Activated T-helper 1 cell treated with anti-CD3 and anti-CD28 coated beads, Interleukin-12 subunit alpha, Interleukin-12 subunit beta, Interleukin-2, Interleukin-4 antibody, amounts not matched to agents 30 ng/mL and 10 ng/mL and 1 ng/mL, durations not matched to agents 14 hours and 24 hours and 36 hours (primary cell): ENCODE measurements around the gene LGSN. TPM values are rescaled to one million over a fixed set of nuclear protein-coding genes. Genes with fewer than 3 reads are reported as not detected.
"Not testable (repeated sequence)": the region's sequence is repeated elsewhere in the genome, so short reads cannot be mapped to it uniquely, and the experiment has no call there.

Experiments used
- DNase-seq: peaks from one replicate; pipeline ENCODE4 v3.0.0; 2021; ENCODE audit warnings: low spot score
- H3K27ac Mint-ChIP-seq: one replicate; pipeline ENCODE4 v1.8.0; 2021; ENCODE audit warnings: mild to moderate bottlenecking, mixed read lengths
- H3K27me3 Mint-ChIP-seq: one replicate; pipeline ENCODE4 v1.8.0; 2022; ENCODE audit warnings: mild to moderate bottlenecking, moderate library complexity, mixed read lengths; ENCODE audit not compliant: insufficient read depth
- H3K36me3 Mint-ChIP-seq: one replicate; pipeline ENCODE4 v1.8.0; 2021; ENCODE audit warnings: low read depth, mixed read lengths
- H3K4me1 Mint-ChIP-seq: one replicate; pipeline ENCODE4 v1.8.0; 2021; ENCODE audit warnings: low read depth, mixed read lengths
- H3K4me3 Mint-ChIP-seq: one replicate; pipeline ENCODE4 v1.8.0; 2021; ENCODE audit warnings: mild to moderate bottlenecking, moderate library complexity, mixed read lengths
- H3K9me3 Mint-ChIP-seq: one replicate; pipeline ENCODE4 v1.8.0; 2021; ENCODE audit warnings: mixed read lengths
- intact Hi-C: fragments of 100-400 bp; cut with micrococcal nuclease; formaldehyde crosslinking; loops from one replicate; pipeline ENCODE4 v1.15.1; 2024
- total RNA-seq: library from RNA; stranded (reverse); gene quantifications from 2 replicates; pipeline ENCODE4 v1.2.3, GENCODE V29; 2022

The LGSN gene
- total RNA-seq, 1 donor from 2014 or later: not detected

DNA sequence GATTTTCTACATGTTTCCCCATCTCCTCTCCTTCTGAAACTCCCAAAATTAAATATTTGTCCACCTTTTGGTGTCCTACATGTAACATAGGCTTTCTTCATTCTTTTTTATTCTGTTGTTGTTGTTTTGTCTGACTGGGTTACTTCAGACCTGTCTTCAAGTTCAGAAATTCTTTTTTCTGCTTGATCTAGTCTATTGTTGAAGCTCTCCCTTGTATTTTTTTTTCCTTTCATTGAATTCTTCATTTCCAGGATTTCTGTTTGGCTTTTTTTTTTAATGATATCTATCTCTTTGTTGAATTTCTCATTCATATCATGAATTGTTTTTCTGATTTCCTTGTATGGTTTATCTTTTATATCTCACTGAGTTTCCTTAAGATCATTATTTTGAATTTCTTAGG lies 20.6 kb upstream of the LGSN start:
- no peaks in the 10 kb centered on the region for H3K36me3 Mint-ChIP-seq
- no peaks in the 10 kb centered on the region for H3K27me3 Mint-ChIP-seq
- no peak overlapping the region for H3K4me3 Mint-ChIP-seq
- H3K27ac Mint-ChIP-seq: no peak overlapping the region
- H3K4me1 Mint-ChIP-seq: no peaks in the 10 kb centered on the region
- intact Hi-C loops: no loop called here
- DNase-seq: no peak
- peaks cover 6% of the 10 kb centered on the region for H3K9me3 Mint-ChIP-seq

DNA sequence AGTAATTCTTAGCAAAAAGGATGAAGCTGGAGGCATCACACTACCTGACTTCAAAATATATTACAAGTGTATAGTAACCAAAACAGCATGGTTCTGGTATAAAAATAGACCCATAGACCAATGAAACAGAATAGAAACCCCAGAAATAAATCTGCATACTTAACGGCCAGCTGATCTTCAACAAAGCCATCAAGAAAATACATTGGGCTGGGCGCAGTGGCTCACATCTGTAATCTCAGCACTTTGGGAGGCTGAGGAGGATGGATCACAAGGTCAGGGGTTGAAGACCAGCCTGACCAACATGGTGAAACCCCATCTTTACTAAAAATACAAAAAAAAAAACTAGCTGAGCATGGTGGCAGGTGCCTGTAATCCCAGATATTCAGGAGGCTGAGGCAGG lies 14.9 kb upstream of the LGSN start:
- H3K27ac Mint-ChIP-seq, intact Hi-C loops, H3K9me3 Mint-ChIP-seq, H3K27me3 Mint-ChIP-seq, H3K36me3 Mint-ChIP-seq, H3K4me1 Mint-ChIP-seq, DNase-seq, H3K4me3 Mint-ChIP-seq: not testable (repeated sequence)

DNA sequence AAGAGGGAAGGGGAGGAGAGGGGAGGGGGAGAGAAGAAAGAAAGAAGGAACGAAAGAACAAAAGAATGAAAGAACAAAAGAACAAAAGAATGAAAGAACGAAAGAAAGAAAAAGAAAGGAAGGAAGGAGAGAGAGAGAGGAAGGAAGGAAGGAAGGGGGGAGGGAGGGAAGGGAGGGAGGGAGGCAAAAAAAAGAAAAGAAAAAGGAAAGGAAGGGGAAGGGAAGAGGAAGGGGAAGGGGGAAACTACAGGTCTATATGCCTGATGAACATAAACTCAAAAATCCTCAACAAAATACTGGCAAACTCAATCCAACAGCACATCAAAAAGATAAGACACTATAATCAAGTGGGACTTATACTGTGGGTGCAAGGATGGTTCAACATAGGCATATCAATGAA lies 13.7 kb upstream of the LGSN start:
- Mint-ChIP-seq H3K36me3 (no peaks in the 10 kb centered on the region), H3K4me3 (no peak overlapping the region), H3K27me3 (no peaks in the 10 kb centered on the region), H3K4me1 (no peaks in the 10 kb centered on the region), H3K27ac (no peak overlapping the region), H3K9me3 (no peaks in the 10 kb centered on the region)
- intact Hi-C loops: no loop called here
- no peak for DNase-seq

DNA sequence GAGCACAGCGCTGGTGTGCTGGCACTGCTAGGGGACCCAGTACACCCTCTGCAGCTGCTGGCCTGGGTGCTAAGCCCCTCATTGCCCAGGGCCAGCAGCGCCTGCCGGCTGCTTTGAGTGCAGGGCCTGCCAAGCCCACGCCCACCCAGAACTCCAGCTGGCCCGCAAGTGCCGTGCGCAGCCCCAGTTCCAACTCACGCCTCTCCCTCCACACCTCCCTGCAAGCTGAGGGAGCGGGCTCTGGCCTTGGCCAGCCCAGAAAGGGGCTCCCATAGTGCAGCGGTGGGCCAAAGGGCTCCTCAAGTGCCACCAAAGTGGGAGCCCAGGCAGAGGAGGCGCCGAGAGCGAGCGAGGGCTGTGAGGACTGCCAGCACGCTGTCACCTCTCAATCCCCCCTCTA lies 6.8 kb upstream of the LGSN start:
- H3K4me3 Mint-ChIP-seq, H3K4me1 Mint-ChIP-seq, H3K27ac Mint-ChIP-seq, DNase-seq, H3K9me3 Mint-ChIP-seq, intact Hi-C loops, H3K36me3 Mint-ChIP-seq, H3K27me3 Mint-ChIP-seq: not testable (repeated sequence)

DNA sequence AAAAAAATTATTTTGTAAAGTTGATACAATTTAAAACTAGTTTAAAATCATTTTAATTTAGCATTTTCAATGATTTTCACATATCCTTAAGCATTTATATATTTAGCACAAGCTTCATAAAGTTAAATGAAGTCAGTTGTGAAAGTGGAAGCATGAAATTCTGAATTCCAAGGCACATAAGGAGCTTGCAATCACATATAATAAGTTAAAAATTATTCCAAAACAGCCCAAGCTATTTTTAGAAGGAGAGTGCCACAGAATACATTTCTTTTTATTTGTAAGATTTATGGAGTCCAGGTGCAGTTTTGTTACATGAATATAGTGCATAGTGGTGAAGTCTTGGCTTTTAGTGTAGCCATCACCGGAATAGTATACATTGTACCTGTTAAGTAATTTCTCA lies 3.2 kb upstream of the LGSN start:
- DNase-seq: no peak
- Mint-ChIP-seq H3K9me3 (peaks cover 10% of the 10 kb centered on the region), H3K4me1 (no peaks in the 10 kb centered on the region), H3K27ac (no peak overlapping the region), H3K4me3 (no peak overlapping the region), H3K36me3 (no peaks in the 10 kb centered on the region), H3K27me3 (peaks cover 4% of the 10 kb centered on the region)
- intact Hi-C loops: no loop called here

DNA sequence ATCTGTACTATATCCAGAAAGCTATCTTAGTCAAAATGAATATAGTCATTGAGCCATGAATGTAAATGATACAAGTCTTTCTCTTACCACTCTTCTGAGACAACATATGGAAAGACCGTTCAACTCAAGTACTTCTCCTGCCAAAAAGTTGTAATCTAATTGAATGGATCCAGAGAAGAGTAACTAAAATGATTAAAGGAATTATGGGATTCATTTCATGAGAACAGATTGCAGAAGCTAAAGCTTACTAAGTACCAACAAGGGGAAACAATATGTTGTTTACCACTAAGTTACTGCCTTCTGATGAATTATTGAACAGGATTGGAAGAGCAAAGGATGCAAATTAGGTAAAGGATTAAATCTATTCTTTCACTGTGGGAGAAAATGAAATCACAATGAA lies 2.0 kb upstream of the LGSN start:
- no peak for DNase-seq
- H3K4me3 Mint-ChIP-seq: no peak overlapping the region
- intact Hi-C loops: no loop called here
- H3K27ac Mint-ChIP-seq: no peak overlapping the region
- peaks cover 4% of the 10 kb centered on the region for H3K27me3 Mint-ChIP-seq
- H3K4me1 Mint-ChIP-seq: no peaks in the 10 kb centered on the region
- peaks cover 7% of the 10 kb centered on the region for H3K9me3 Mint-ChIP-seq
- H3K36me3 Mint-ChIP-seq: no peaks in the 10 kb centered on the region

DNA sequence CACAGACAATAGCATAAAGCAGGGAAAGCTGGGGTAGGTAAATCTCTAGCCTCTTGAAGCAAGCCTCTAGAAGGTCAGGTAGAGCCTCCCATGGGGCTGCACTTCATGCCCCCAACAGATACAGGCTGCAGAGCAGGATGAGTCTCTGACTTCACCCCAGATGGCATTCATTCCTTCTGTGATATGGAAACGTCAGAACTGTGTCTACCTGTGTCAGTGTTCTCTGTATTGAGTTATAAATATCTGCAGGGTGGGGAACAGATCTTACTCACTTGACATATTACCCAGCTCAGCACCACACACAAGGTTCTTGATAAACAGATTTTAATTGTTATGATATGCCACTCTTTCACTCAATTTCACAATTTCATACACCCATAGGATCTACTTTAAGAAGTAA lies 2.1 kb downstream of the LGSN start:
- peaks cover 4% of the 10 kb centered on the region for H3K27me3 Mint-ChIP-seq
- no peaks in the 10 kb centered on the region for H3K4me1 Mint-ChIP-seq
- DNase-seq: no peak

DNA sequence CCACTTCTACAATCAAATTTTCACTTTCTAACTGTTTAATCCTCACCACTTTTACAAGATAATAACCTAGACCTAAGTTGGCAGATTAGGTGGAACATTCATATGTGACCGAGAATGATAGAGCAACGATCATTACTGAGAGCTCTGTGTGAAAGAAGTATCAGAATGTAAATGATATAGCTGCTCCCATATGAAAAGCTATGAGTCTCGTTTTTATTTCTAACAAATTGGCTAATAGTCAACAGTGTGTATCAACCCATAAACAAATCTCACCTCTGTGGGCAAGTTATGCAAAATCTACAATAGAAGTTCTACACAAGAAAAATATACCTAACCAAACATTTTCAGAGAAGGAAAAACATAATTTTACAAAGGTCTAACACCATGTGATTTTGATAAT lies 3.7 kb downstream of the LGSN start:
- Mint-ChIP-seq H3K36me3 (no peaks in the 10 kb centered on the region), H3K27ac (no peak overlapping the region)
- intact Hi-C loops: no loop called here

More for the DNA sequence above, 2.1 kb downstream of the LGSN start:
- Mint-ChIP-seq H3K27ac (no peak overlapping the region), H3K9me3 (no peaks in the 10 kb centered on the region), H3K36me3 (no peaks in the 10 kb centered on the region), H3K4me3 (no peak overlapping the region)
- intact Hi-C loops: no loop called here

DNA sequence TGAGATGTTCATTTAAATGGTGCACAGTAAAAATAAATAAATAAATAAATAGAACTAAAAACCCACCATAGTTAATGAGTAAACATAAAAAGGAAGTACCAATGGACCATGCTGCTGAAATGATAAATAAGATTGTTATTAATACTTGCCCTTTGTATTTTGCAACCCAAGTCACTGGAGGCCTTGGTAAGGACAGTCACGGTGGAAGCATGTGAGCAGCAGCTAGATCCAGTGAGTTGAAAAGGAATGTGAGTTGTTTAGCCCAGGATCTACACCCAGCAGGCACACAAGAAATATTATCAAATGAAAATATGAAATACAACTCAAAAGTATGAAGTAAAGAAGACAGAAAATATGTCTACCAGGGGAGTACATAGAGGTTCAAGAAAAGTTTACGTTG lies 6.7 kb downstream of the LGSN start:
- H3K4me3 Mint-ChIP-seq: no peak overlapping the region
- H3K9me3 Mint-ChIP-seq: no peaks in the 10 kb centered on the region
- no peak overlapping the region for H3K27ac Mint-ChIP-seq
- no peaks in the 10 kb centered on the region for H3K4me1 Mint-ChIP-seq
- DNase-seq: no peak
- intact Hi-C loops: no loop called here
- H3K27me3 Mint-ChIP-seq: no peaks in the 10 kb centered on the region
- H3K36me3 Mint-ChIP-seq: no peaks in the 10 kb centered on the region

More for the DNA sequence above, 3.7 kb downstream of the LGSN start:
- H3K4me3 Mint-ChIP-seq: no peak overlapping the region
- DNase-seq: no peak
- H3K9me3 Mint-ChIP-seq: no peaks in the 10 kb centered on the region
- no peaks in the 10 kb centered on the region for H3K4me1 Mint-ChIP-seq
- H3K27me3 Mint-ChIP-seq: peaks cover 4% of the 10 kb centered on the region

DNA sequence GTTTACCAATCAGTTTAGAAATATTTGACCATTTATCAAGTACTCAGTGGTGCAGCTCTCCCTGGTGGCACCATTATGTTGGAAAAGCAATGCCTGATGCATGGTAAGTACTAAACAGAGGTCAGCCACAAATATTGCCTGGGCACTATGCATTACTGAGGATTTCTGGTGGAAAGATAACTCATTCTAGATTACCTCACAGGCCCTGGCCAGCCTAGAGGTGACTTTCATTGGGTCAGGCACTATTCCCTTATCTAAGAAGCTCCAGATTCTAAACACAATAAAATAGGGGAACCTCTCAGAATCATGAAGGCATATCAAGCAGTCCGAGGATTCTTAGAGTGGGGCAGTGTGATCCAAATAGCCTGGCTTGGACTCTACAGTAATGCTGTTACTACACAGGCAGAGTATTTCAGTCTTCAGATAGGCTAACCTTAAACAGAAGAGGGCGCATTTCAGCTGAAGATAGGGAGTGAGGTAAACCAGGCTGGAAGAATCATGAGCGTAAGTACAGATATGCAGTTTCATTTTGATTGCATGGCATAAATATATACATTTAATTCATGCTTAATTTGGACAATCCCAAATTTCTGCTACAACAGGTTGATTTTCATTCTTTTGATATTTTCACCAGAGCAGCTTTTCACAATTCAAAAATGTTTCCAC lies 12.1 kb downstream of the LGSN start:
- Mint-ChIP-seq H3K36me3 (no peaks in the 10 kb centered on the region), H3K4me1 (no peaks in the 10 kb centered on the region), H3K27me3 (no peaks in the 10 kb centered on the region), H3K4me3 (no peak overlapping the region), H3K9me3 (no peaks in the 10 kb centered on the region), H3K27ac (no peak overlapping the region)
- intact Hi-C loops: no loop called here
- DNase-seq: no peak

DNA sequence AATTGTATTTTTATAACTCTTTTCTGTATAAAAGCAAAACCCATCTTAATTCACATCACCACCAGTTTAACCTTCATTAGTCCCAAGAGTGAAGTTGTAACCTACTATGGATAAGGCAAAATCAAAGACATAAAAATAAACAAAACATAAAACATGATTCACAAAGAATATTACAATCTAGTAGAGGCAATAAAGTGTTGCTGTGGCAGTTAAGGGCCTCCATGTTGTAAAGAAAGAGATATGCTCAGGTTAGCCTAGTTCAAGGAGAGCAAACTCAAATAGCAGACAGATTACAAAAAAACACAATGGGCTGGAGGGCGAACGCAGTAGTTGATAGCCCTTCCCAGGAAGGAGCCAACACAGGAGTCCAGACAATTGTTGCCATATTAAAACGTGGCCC lies 13.4 kb downstream of the LGSN start:
- no peaks in the 10 kb centered on the region for H3K9me3 Mint-ChIP-seq

DNA sequence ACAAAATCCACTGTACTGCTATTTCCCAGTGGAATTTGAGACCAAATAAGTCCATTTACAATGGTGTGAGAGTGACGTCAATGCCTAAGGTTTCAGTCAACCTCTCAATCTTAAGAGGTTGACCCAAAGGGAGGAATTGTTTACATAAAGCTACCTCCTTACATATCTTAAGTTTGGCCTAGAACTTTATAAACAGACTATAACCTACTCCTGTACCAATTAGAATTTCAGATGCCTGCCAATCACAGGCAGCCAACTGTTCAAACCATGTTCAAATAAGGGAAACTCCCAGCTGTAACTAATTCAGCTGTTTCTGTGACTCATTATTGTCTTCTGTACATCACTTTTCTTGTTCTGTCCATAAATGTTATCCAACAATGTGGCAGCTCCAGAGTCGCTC lies 14.5 kb downstream of the LGSN start:
- Mint-ChIP-seq H3K36me3 (no peaks in the 10 kb centered on the region), H3K27ac (no peak overlapping the region), H3K27me3 (no peaks in the 10 kb centered on the region), H3K4me1 (no peaks in the 10 kb centered on the region), H3K4me3 (no peak overlapping the region), H3K9me3 (no peaks in the 10 kb centered on the region)
- DNase-seq: no peak
- intact Hi-C loops: no loop called here

More for the DNA sequence above, 13.4 kb downstream of the LGSN start:
- no peak overlapping the region for H3K27ac Mint-ChIP-seq
- H3K4me3 Mint-ChIP-seq: no peak overlapping the region
- no peak for DNase-seq
- intact Hi-C loops: no loop called here
- H3K4me1 Mint-ChIP-seq: no peaks in the 10 kb centered on the region
- H3K27me3 Mint-ChIP-seq: no peaks in the 10 kb centered on the region
- H3K36me3 Mint-ChIP-seq: no peaks in the 10 kb centered on the region

DNA sequence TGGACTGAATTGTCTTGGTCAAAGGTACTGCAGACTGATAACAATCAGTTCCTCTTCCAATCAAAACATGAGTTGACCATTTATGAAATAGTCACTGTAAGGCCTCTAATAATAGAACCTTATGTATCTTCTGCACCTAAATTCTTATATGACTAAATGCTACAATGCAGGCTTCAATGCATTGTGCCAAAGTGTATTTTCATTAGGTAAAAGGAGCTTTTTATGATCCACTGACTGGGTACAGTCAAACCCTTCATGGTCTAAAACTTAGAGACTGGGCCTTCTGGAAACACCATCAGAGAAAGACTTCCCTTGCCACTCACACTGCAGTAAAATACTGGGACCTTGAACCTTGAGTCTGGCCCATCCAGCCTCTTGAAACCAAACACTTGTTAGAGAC lies 16.3 kb downstream of the LGSN start:
- no peak for DNase-seq
- Mint-ChIP-seq H3K27me3 (no peaks in the 10 kb centered on the region), H3K9me3 (no peaks in the 10 kb centered on the region), H3K4me1 (no peaks in the 10 kb centered on the region), H3K4me3 (no peak overlapping the region), H3K36me3 (no peaks in the 10 kb centered on the region), H3K27ac (no peak overlapping the region)
- intact Hi-C loops: loop anchor here (5.0 kb wide), 1 partner anchor 459 kb away; no protein-coding TSS in a partner anchor

DNA sequence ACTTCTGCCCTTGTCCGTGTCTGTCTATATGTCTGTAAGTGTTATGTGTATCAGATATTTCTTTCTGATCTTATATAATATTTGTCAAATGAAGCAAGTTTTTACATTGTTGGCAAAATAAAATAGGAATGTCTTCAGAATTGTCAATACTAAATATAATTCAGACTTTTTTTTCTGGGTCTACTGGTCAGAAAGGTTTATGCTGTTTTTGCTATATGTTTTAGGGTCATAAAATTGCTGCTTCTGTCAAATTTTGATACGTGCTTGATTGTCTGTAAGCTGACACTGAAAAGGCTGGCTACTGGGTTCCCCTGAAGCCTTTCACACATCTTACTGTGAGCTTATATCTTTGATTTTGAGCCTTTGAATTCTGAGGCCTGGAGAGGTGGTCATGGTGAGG lies 20.1 kb downstream of the LGSN start:
- intact Hi-C loops: loop anchor here (5.0 kb wide), 1 partner anchor 463 kb away; no protein-coding TSS in a partner anchor
- Mint-ChIP-seq H3K4me1 (no peaks in the 10 kb centered on the region), H3K27ac (no peak overlapping the region), H3K36me3 (no peaks in the 10 kb centered on the region), H3K9me3 (no peaks in the 10 kb centered on the region), H3K4me3 (no peak overlapping the region), H3K27me3 (no peaks in the 10 kb centered on the region)
- no peak for DNase-seq
